ENCODE data around the gene ACR.
"Not testable (repeated sequence)": the region's sequence is repeated elsewhere in the genome, so short reads cannot be mapped to it uniquely, and the experiment has no call there.

ACR gene

GRCh38 chr22:50732681-50733080 is 5.3 kb upstream of the ACR start:
- no peak for DNase-seq (ENCODE audit: low spot score)

- no peak for DNase-seq (ENCODE audit: low spot score)
Measured at GRCh38 chr22:50733521-50734342, 4.3 kb upstream of the ACR start.

- DNase-seq (ENCODE audit: low spot score), result no peak
Measured at GRCh38 chr22:50734343-50734771, 3.6 kb upstream of the ACR start.

- DNase-seq (ENCODE audit: low spot score), result no peak
Measured at GRCh38 chr22:50734986-50735738, 2.8 kb upstream of the ACR start.

GRCh38 chr22:50735739-50736030 is 2.3 kb upstream of the ACR start:
- no peak for DNase-seq (ENCODE audit: low spot score)

GRCh38 chr22:50738649-50739227 is 734 bp downstream of the ACR start:
- no peak for DNase-seq (ENCODE audit: low spot score)

- no peak for DNase-seq (ENCODE audit: low spot score)
Measured at GRCh38 chr22:50739279-50739691, 1.3 kb downstream of the ACR start.

- DNase-seq (ENCODE audit: low spot score), result no peak
Measured at GRCh38 chr22:50739894-50740293, 1.9 kb downstream of the ACR start.

GRCh38 chr22:50740714-50741113 is 2.7 kb downstream of the ACR start:
- not testable (repeated sequence) for DNase-seq (ENCODE audit: low spot score)

GRCh38 chr22:50744424-50744823 is 6.4 kb downstream of the ACR start:
- not testable (repeated sequence) for DNase-seq (ENCODE audit: low spot score)

GRCh38 chr22:50747521-50747920 is 9.5 kb downstream of the ACR start:
- not testable (repeated sequence) for DNase-seq (ENCODE audit: low spot score)

- DNase-seq (ENCODE audit: low spot score), result not testable (repeated sequence)
Measured at GRCh38 chr22:50748630-50749029, 10.6 kb downstream of the ACR start.

GRCh38 chr22:50749302-50750074 is 11.5 kb downstream of the ACR start:
- DNase-seq (ENCODE audit: low spot score), result not testable (repeated sequence)

- not testable (repeated sequence) for DNase-seq (ENCODE audit: low spot score)
Measured at GRCh38 chr22:50755251-50755650, 17.2 kb downstream of the ACR start.

- DNase-seq (ENCODE audit: low spot score), result not testable (repeated sequence)
Measured at GRCh38 chr22:50756406-50756805, 18.4 kb downstream of the ACR start.

- DNase-seq (ENCODE audit: low spot score), result not testable (repeated sequence)
Measured at GRCh38 chr22:50756949-50757491, 19.0 kb downstream of the ACR start.

GRCh38 chr22:50759597-50760341 is 21.8 kb downstream of the ACR start:
- not testable (repeated sequence) for DNase-seq (ENCODE audit: low spot score)

- DNase-seq (ENCODE audit: low spot score), result not testable (repeated sequence)
Measured at GRCh38 chr22:50761829-50762228, 23.8 kb downstream of the ACR start.

GRCh38 chr22:50764288-50764687 is 26.3 kb downstream of the ACR start:
- not testable (repeated sequence) for DNase-seq (ENCODE audit: low spot score)

- peak; percentile 76 for DNase-seq (ENCODE audit: low spot score)
Measured at GRCh38 chr22:50775132-50775531, 37.1 kb downstream of the ACR start.

- DNase-seq (ENCODE audit: low spot score), result not testable (repeated sequence)
Measured at GRCh38 chr22:50777631-50778030, 39.6 kb downstream of the ACR start.

All from HuH-7 (cell line).